ENCODE measurements around the gene CCNY. TPM values are rescaled to one million over a fixed set of nuclear protein-coding genes. Genes with fewer than 3 reads are reported as not detected.

The CCNY gene
- total RNA-seq, 1 experiment from 2014 or later, result 62.2 TPM

GRCh38 chr10:35467186-35467585 is 130.9 kb downstream of the CCNY start:
- ChIA-PET RAD21 (ENCODE audit: low non-redundant PET in 1 of 2, low total read pairs in 2 of 2, uncharacterized antibody in 2 of 2, unreplicated experiment in 2 of 2) (no interaction called here), POLR2A (no interaction called here), CTCF (no interaction called here)
- H3K9me2 ChIP-seq (ENCODE audit: insufficient read depth), result no peaks in the 10 kb centered on the region
- H2AFZ ChIP-seq (ENCODE audit: low read depth, low read length, poor library complexity, severe bottlenecking), result no peak overlapping the region
- peaks cover 66% of the 10 kb centered on the region for H3K79me2 ChIP-seq (ENCODE audit: insufficient read depth, low read length)
- TF ChIP-seq SRF (IDR thresholded peaks at IDR 0.05; ENCODE audit: low read depth) (no peak), EZH2 (IDR thresholded peaks at IDR 0.05) (no peak), TCF7L2 (IDR thresholded peaks at IDR 0.05; ENCODE audit: borderline replicate concordance, extremely low read depth, insufficient read depth, insufficient read length) (no peak), REST (IDR thresholded peaks at IDR 0.05; ENCODE audit: low read depth) (no peak), YY1 (IDR thresholded peaks at IDR 0.05; ENCODE audit: extremely low read depth, insufficient replicate concordance, low read depth, low read length) (no peak), CTCF (IDR thresholded peaks at IDR 0.05 in 2 of 3, conservative IDR thresholded peaks at IDR 0.05 in 1 of 3; ENCODE audit: borderline replicate concordance in 1 of 3, insufficient read depth in 1 of 3, low read depth in 2 of 3, low read length in 2 of 3) (no peak), ATF3 (IDR thresholded peaks at IDR 0.05) (no peak), CEBPB (IDR thresholded peaks at IDR 0.05; ENCODE audit: low read depth) (no peak), SIN3A (IDR thresholded peaks at IDR 0.05; ENCODE audit: low read depth) (no peak), POLR2AphosphoS5 (IDR thresholded peaks at IDR 0.05; ENCODE audit: low read depth, low read length) (no peak), ELF1 (IDR thresholded peaks at IDR 0.05; ENCODE audit: borderline replicate concordance, low read depth) (no peak), RAD21 (IDR thresholded peaks at IDR 0.05; ENCODE audit: low read depth) (no peak), ZFX (IDR thresholded peaks at IDR 0.05) (no peak), CBX3 (IDR thresholded peaks at IDR 0.05; ENCODE audit: low read depth) (no peak), ZNF274 (IDR thresholded peaks at IDR 0.05; ENCODE audit: low read depth, low read length) (no peak), SP1 (IDR thresholded peaks at IDR 0.05; ENCODE audit: low read depth) (no peak), ZBTB33 (IDR thresholded peaks at IDR 0.05; ENCODE audit: extremely low read depth, insufficient replicate concordance, low read length) (no peak), POLR2A (IDR thresholded peaks at IDR 0.05; ENCODE audit: borderline replicate concordance, extremely low read depth, insufficient read depth, insufficient read length) (no peak)
- H3K27me3 ChIP-seq (ENCODE audit: insufficient read depth, low read length), result no peaks in the 10 kb centered on the region
- no peak overlapping the region for H3K9ac ChIP-seq (ENCODE audit: low read length)
- intact Hi-C loops (cut with micrococcal nuclease), result no loop called here
- no peak for ATAC-seq
- no TSS peak for BruUV-seq (replicated peaks)
- no peaks in the 10 kb centered on the region for H3K36me3 ChIP-seq (ENCODE audit: control insufficient read depth in 1 of 2, insufficient read depth in 2 of 2, low read length in 2 of 2)
- DNase-seq (ENCODE audit: low read depth, low spot score), result no peak
- no peak overlapping the region for H3K4me2 ChIP-seq (ENCODE audit: low read length)
- H3K4me1 ChIP-seq (ENCODE audit: control insufficient read depth in 1 of 2, insufficient read depth in 2 of 2, low read length in 2 of 2), result no peaks in the 10 kb centered on the region
- peaks cover 3% of the 10 kb centered on the region; the same call in 1 of the 2 replicates for H4K20me1 ChIP-seq (ENCODE audit: insufficient read depth)
- H3K9me3 ChIP-seq (ENCODE audit: control insufficient read depth in 1 of 2, insufficient read depth in 1 of 2, low read depth in 1 of 2, low read length in 2 of 2), result no peaks in the 10 kb centered on the region
- H3K27ac ChIP-seq (ENCODE audit: low read depth, low read length), result no peak overlapping the region
- H3K4me3 ChIP-seq (replicated peaks in 1 of 2; ENCODE audit: low read depth in 1 of 2, low read length in 2 of 2), result no peak overlapping the region

Data from HCT116 (cell line).